AG10803 (cell line): Measurements from ENCODE around the gene NAT10.
"Not testable (repeated sequence)": the region's sequence is repeated elsewhere in the genome, so short reads cannot be mapped to it uniquely, and the experiment has no call there.

Experiments used
- DNase-seq: peaks from one replicate; pipeline ENCODE4 v3.0.0; 2010; ENCODE audit warnings: low read depth
- H3K4me3 ChIP-seq: 2 replicates; pipeline ENCODE4 v1.5.1; 2011; ENCODE audit warnings: mild to moderate bottlenecking, low read length, control low read depth
- TF ChIP-seq, protein P1 (sequence below): conservative IDR thresholded peaks from 2 replicates; pipeline ENCODE4 v1.5.1; 2011; ENCODE audit warnings: mild to moderate bottlenecking, low read length, control low read depth, inconsistent platforms

Gene NAT10

GRCh38 chr11:34068111-34068510 is 37.3 kb upstream of the NAT10 start:
- H3K4me3 ChIP-seq, result no peak overlapping the region
- TF ChIP-seq, protein P1, sequence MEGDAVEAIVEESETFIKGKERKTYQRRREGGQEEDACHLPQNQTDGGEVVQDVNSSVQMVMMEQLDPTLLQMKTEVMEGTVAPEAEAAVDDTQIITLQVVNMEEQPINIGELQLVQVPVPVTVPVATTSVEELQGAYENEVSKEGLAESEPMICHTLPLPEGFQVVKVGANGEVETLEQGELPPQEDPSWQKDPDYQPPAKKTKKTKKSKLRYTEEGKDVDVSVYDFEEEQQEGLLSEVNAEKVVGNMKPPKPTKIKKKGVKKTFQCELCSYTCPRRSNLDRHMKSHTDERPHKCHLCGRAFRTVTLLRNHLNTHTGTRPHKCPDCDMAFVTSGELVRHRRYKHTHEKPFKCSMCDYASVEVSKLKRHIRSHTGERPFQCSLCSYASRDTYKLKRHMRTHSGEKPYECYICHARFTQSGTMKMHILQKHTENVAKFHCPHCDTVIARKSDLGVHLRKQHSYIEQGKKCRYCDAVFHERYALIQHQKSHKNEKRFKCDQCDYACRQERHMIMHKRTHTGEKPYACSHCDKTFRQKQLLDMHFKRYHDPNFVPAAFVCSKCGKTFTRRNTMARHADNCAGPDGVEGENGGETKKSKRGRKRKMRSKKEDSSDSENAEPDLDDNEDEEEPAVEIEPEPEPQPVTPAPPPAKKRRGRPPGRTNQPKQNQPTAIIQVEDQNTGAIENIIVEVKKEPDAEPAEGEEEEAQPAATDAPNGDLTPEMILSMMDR, result no peak
- no peak for DNase-seq

DNA sequence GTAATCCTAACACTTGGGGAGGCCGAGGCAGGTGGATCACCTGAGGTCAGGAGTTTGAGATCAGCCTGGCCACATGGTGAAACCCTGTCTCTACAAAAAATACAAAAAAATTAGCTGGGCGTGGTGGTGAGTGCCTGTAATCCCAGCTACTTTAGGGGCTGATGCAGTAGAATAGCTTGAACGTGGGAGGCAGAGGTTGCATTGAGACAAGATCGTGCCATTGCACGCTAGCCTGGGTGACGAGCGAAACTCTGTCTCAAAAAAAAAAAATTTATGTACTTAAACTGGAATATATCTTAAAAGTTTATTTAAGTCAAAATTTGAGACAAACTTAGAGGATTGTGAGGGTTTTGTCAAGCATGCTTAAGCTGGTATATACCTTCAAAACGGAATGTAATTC is 34.1 kb upstream of the NAT10 start:
- H3K4me3 ChIP-seq, DNase-seq: not testable (repeated sequence)

GRCh38 chr11:34072041-34072440 is 33.4 kb upstream of the NAT10 start:
- TF ChIP-seq, protein P1, result no peak
- DNase-seq, result no peak
- no peak overlapping the region for H3K4me3 ChIP-seq

DNA sequence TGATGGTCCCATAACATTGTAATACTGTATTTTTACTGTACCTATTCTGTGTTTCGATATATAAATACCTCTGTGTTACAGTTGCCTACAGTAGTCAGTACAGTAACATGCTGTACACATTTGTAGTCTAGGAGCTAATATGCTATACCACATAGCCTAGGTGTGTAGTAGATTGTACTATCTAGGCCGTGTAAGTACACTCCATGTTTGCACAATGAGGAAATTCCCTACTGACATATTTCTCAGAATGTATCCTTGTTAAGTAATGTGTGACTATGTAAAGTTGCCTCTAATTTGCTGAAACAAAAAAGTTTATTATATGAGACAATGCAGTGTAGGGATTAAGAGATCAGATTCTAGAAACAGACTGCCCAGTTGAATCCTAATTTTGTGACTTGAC is 32.6 kb upstream of the NAT10 start:
- DNase-seq, result no peak
- TF ChIP-seq, protein P1, result no peak
- H3K4me3 ChIP-seq, result no peak overlapping the region

GRCh38 chr11:34074391-34074790 is 31.0 kb upstream of the NAT10 start:
- TF ChIP-seq, protein P1, result no peak
- DNase-seq, result no peak
- no peak overlapping the region for H3K4me3 ChIP-seq

GRCh38 chr11:34075178-34075820 is 30.1 kb upstream of the NAT10 start:
- TF ChIP-seq, protein P1, result no peak
- no peak overlapping the region for H3K4me3 ChIP-seq

GRCh38 chr11:34080609-34081008 is 24.8 kb upstream of the NAT10 start:
- DNase-seq, result no peak
- TF ChIP-seq, protein P1, result no peak
- no peak overlapping the region for H3K4me3 ChIP-seq

More at GRCh38 chr11:34075178-34075820, 30.1 kb upstream of the NAT10 start:
- peak; percentile 63 for DNase-seq
